Measurements from ENCODE around the gene RSPH1.

GRCh38 chr21:42436914-42437313, 59.1 kb downstream of the RSPH1 start:
- no peak for TF ChIP-seq CTCF (IDR thresholded peaks at IDR 0.05)
- TF ChIP-seq POLR2AphosphoS5 (IDR thresholded peaks at IDR 0.05): no peak
- no peak for TF ChIP-seq POLR2A (IDR thresholded peaks at IDR 0.05)
